ENCODE results near the gene RCSD1. TPM values are rescaled to one million over a fixed set of nuclear protein-coding genes. Genes with fewer than 3 reads are reported as not detected.
A peak's percentile ranks its signal among the peaks of the same experiment; 100 is the strongest.

Gene RCSD1
- total and polyA plus RNA-seq, 8 donors = 6.0 to 43.7 (median 19.7) TPM

GRCh38 chr1:167658574-167659328 lies 28.7 kb downstream of the RCSD1 start:
- Histone ChIP-seq H3K4me1 (peaks cover 30 to 93% (median 47%) of the 10 kb centered on the region in 4 donors), H3K27me3 (no peaks in the 10 kb centered on the region), H3K27ac (peak overlapping the region in 3 of 5 donors; percentile 20 to 59 (median 30)), H3K36me3 (no peaks in the 10 kb centered on the region), H3K4me3 (no peak overlapping the region), H3K9me3 (no peaks in the 10 kb centered on the region)
- no peak for DNase-seq
- WGBS, 5 donors = 49 to 60% (median 53%) methylated on average over 10 of the region's 10 CpGs
- intact Hi-C loops (cut with DNase I; ENCODE audit: low total_unique reads) = no loop called here
- TF ChIP-seq POLR2A (IDR thresholded peaks at IDR 0.05) (no peak), POLR2AphosphoS5 (IDR thresholded peaks at IDR 0.05) (no peak), CTCF (IDR thresholded peaks at IDR 0.05) (no peak), EP300 (IDR thresholded peaks at IDR 0.05) (no peak)

GRCh38 chr1:167659450-167659849 lies 29.4 kb downstream of the RCSD1 start:
- Histone ChIP-seq H3K27me3 (no peaks in the 10 kb centered on the region), H3K9me3 (no peaks in the 10 kb centered on the region), H3K4me3 (no peak overlapping the region), H3K36me3 (no peaks in the 10 kb centered on the region), H3K4me1 (peaks cover 27 to 94% (median 47%) of the 10 kb centered on the region in 4 donors), H3K27ac (peak overlapping the region in 4 of 5 donors; percentile 7 to 59 (median 32))
- DNase-seq = peak in 1 of 2 donors; percentile 76
- intact Hi-C loops (cut with DNase I; ENCODE audit: low total_unique reads) = no loop called here
- 45 to 61% (median 52%) methylated on average over 3 of the region's 3 CpGs for WGBS, 5 donors
- TF ChIP-seq POLR2A (IDR thresholded peaks at IDR 0.05) (no peak), POLR2AphosphoS5 (IDR thresholded peaks at IDR 0.05) (no peak), EP300 (IDR thresholded peaks at IDR 0.05) (no peak), CTCF (IDR thresholded peaks at IDR 0.05) (no peak)

- Histone ChIP-seq H3K9me3 (no peaks in the 10 kb centered on the region), H3K27ac (peak overlapping the region in 4 of 5 donors; percentile 7 to 59 (median 32)), H3K27me3 (no peaks in the 10 kb centered on the region), H3K36me3 (no peaks in the 10 kb centered on the region), H3K4me3 (no peak overlapping the region), H3K4me1 (peaks cover 27 to 92% (median 45%) of the 10 kb centered on the region in 4 donors)
- 70 to 86% (median 78%) methylated on average over 6 of the region's 6 CpGs for WGBS, 5 donors
- intact Hi-C loops (cut with DNase I; ENCODE audit: low total_unique reads) = loop anchor here (10.0 kb wide), 1 partner anchor 45 kb away; no protein-coding TSS in a partner anchor
- DNase-seq = no peak
- no peak for TF ChIP-seq EP300 (IDR thresholded peaks at IDR 0.05)
- TF ChIP-seq CTCF (IDR thresholded peaks at IDR 0.05) = no peak
- TF ChIP-seq POLR2A (IDR thresholded peaks at IDR 0.05) = no peak
- no peak for TF ChIP-seq POLR2AphosphoS5 (IDR thresholded peaks at IDR 0.05)
Observed at GRCh38 chr1:167659881-167660280, 29.8 kb downstream of the RCSD1 start.

GRCh38 chr1:167661527-167662426 lies 31.7 kb downstream of the RCSD1 start:
- TF ChIP-seq POLR2AphosphoS5 (IDR thresholded peaks at IDR 0.05) (no peak), CTCF (IDR thresholded peaks at IDR 0.05) (no peak), POLR2A (IDR thresholded peaks at IDR 0.05) (no peak), EP300 (IDR thresholded peaks at IDR 0.05) (no peak)

More at GRCh38 chr1:167661527-167662426, 31.7 kb downstream of the RCSD1 start:
- no peaks in the 10 kb centered on the region for H3K27me3 ChIP-seq
- DNase-seq = peak in 1 of 2 donors; percentile 57
- peaks cover 23 to 79% (median 40%) of the 10 kb centered on the region in 4 donors for H3K4me1 ChIP-seq
- no peak overlapping the region for H3K4me3 ChIP-seq
- H3K36me3 ChIP-seq = no peaks in the 10 kb centered on the region
- peak overlapping the region; percentile 0 to 76 (median 37) for H3K27ac ChIP-seq
- no peaks in the 10 kb centered on the region for H3K9me3 ChIP-seq
- intact Hi-C loops (cut with DNase I; ENCODE audit: low total_unique reads) = loop anchor here (10.0 kb wide), 1 partner anchor 47 kb away; no protein-coding TSS in a partner anchor
- 45 to 83% (median 67%) methylated on average over 3 of the region's 3 CpGs for WGBS, 5 donors

All from stomach (tissue), 9 donors.